ENCODE measurements around the gene DAND5.

DNA sequence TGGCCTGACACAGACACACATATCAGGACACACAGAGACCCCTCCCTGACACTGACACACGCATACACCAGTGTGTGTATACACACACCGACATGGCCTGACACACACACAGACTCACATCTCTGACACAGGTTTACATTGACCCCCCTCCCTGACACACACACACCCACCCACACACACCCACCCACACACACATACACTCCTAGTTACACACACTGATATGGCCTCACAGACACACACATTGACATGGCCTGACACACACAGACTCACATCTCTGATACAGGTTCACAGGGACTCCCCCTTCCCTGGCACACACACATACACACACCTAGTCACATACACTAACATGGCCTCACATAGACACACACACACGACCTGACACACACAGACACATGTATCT lies 21.5 kb downstream of the DAND5 start:
- TF ChIP-seq, protein P1, sequence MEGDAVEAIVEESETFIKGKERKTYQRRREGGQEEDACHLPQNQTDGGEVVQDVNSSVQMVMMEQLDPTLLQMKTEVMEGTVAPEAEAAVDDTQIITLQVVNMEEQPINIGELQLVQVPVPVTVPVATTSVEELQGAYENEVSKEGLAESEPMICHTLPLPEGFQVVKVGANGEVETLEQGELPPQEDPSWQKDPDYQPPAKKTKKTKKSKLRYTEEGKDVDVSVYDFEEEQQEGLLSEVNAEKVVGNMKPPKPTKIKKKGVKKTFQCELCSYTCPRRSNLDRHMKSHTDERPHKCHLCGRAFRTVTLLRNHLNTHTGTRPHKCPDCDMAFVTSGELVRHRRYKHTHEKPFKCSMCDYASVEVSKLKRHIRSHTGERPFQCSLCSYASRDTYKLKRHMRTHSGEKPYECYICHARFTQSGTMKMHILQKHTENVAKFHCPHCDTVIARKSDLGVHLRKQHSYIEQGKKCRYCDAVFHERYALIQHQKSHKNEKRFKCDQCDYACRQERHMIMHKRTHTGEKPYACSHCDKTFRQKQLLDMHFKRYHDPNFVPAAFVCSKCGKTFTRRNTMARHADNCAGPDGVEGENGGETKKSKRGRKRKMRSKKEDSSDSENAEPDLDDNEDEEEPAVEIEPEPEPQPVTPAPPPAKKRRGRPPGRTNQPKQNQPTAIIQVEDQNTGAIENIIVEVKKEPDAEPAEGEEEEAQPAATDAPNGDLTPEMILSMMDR (IDR thresholded peaks at IDR 0.05) = no peak
- TF ChIP-seq EZH2 (IDR thresholded peaks at IDR 0.05; ENCODE audit: borderline replicate concordance, insufficient read depth, low read depth, low read length, poor library complexity, severe bottlenecking) = no peak

Data from B cell (primary cell).